Measurements from ENCODE around the gene TMEM237.
A peak's percentile ranks its signal among the peaks of the same experiment; 100 is the strongest.

- TF ChIP-seq POLR2AphosphoS5 (IDR thresholded peaks at IDR 0.05) (peak; percentile 44 to 64 (median 50)), CTCF (IDR thresholded peaks at IDR 0.05) (no peak)
These were observed 698 bp upstream of the TMEM237 start for GRCh38 chr2:201644001-201644400.

All from sigmoid colon (tissue), 4 donors.